ENCODE data around the gene CYP27B1. TPM values are rescaled to one million over a fixed set of nuclear protein-coding genes. Genes with fewer than 3 reads are reported as not detected.
A peak's percentile ranks its signal among the peaks of the same experiment; 100 is the strongest.

Gene CYP27B1
- total and polyA plus RNA-seq, 2 donors (not counting 3 experiments of a cell fraction or from before 2014, with no cell fraction given): 0.62 to 2.7 TPM

DNA sequence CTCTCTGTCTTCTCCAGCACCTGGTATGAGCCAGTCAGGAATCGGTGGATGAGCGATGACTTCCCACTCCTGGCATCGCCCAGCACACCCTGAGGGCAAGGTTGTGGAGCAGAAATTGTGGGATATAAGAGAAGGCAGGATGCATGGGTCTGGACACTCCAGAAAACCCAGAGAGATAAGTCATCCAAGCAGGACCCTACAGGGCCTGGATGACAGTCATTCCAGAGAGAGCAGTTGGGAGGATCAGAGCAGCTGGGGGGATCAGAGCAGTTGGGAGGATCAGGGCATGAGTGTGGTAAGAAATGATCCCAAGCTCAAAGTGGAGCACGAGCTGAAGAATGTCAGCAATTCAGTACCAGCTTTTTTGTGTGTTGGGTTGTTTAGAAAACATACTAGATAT is 32.3 kb downstream of the CYP27B1 start:
- POLR2A ChIA-PET: no interaction called here
- no TSS peak for BruUV-seq (replicated peaks)
- no peak overlapping the region for H3K9ac ChIP-seq (replicated peaks; ENCODE audit: extremely low read depth, insufficient read depth, low read length)
- no peak for DNase-seq (ENCODE audit: low read depth, low spot score)
- CTCF ChIA-PET: interaction anchor here (2.0 to 6.1 kb wide), 3 partner anchors 9 to 151 kb away, joined by 8 to 48 read pairs (median 8); no protein-coding TSS in a partner anchor
- no peaks in the 10 kb centered on the region for H3K9me3 ChIP-seq (replicated peaks; ENCODE audit: control insufficient read depth, insufficient read depth, low read length)
- H3K4me3 ChIP-seq (replicated peaks in 1 of 3; ENCODE audit: insufficient read depth in 1 of 3, low read depth in 1 of 3, low read length in 3 of 3): no peak overlapping the region
- H3K4me1 ChIP-seq (ENCODE audit: control insufficient read depth, extremely low read depth, insufficient read depth, low read length): no peaks in the 10 kb centered on the region
- no peak for FAIRE-seq
- no peak for TF ChIP-seq FOS (IDR thresholded peaks at IDR 0.05; ENCODE audit: borderline replicate concordance, insufficient read depth, low read length)
- peak; percentile 6 for TF ChIP-seq EZH2 (IDR thresholded peaks at IDR 0.05; ENCODE audit: borderline replicate concordance, low read depth, low read length, severe bottlenecking)
- TF ChIP-seq GATA2 (IDR thresholded peaks at IDR 0.05; ENCODE audit: insufficient read depth, insufficient read length, low read depth, low read length): no peak
- TF ChIP-seq MYC (IDR thresholded peaks at IDR 0.05; ENCODE audit: low read depth, low read length): no peak
- TF ChIP-seq POLR2AphosphoS5 (IDR thresholded peaks at IDR 0.05; ENCODE audit: insufficient read depth, low read depth, low read length): no peak
- dilution Hi-C loops (cut with MboI; ENCODE audit: extremely low pct_ligation_motif_present, low sequenced_read_pairs) (no loop called here), intact Hi-C loops (cut with micrococcal nuclease) (no loop called here)
- peaks cover 68 to 69% of the 10 kb centered on the region in 2 experiments for H3K27me3 ChIP-seq (ENCODE audit: control insufficient read depth in 2 of 2, insufficient read depth in 2 of 2, low read length in 2 of 2)
- no peak overlapping the region for H3K27ac ChIP-seq (ENCODE audit: insufficient read depth, low read depth, low read length)
- no peak overlapping the region for H3K4me2 ChIP-seq (ENCODE audit: insufficient read depth, low read length)
- H4K20me1 ChIP-seq (replicated peaks; ENCODE audit: control insufficient read depth, extremely low read depth, insufficient read depth, low read length): no peaks in the 10 kb centered on the region
- H3K9me1 ChIP-seq (replicated peaks; ENCODE audit: control insufficient read depth, extremely low read depth, insufficient read depth, low read length): no peaks in the 10 kb centered on the region
- no peaks in the 10 kb centered on the region for H3K79me2 ChIP-seq (ENCODE audit: control insufficient read depth, insufficient read depth, low read length)
- H2AFZ ChIP-seq (ENCODE audit: low read depth, low read length): no peak overlapping the region
- H3K36me3 ChIP-seq (ENCODE audit: control insufficient read depth in 2 of 2, extremely low read depth in 1 of 2, insufficient read depth in 2 of 2, low read length in 2 of 2): no peaks in the 10 kb centered on the region

DNA sequence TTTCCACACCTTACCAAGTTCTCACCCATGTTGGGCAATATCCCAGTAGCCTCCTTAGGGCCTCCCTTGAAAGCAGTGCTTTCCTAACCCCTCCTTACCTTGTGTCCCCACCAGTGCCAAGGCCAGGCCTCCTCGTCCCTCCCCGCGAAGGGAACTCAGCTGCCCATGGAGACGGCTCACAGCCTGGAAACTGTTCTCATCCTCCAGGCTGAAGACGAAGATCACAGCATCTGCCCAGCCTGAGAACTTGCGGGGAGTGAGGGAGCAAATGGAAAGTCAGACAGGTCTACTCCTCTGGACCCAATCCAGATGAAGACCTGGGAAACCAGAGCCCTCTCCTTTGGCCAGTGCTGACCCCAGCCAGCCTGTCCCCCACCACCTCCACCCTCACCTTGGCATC is 33.0 kb downstream of the CYP27B1 start:
- H3K9ac ChIP-seq (replicated peaks; ENCODE audit: extremely low read depth, insufficient read depth, low read length): no peak overlapping the region
- BruUV-seq (replicated peaks): no TSS peak
- H3K79me2 ChIP-seq (ENCODE audit: control insufficient read depth, insufficient read depth, low read length): no peaks in the 10 kb centered on the region
- TF ChIP-seq FOS (IDR thresholded peaks at IDR 0.05; ENCODE audit: borderline replicate concordance, insufficient read depth, low read length) (no peak), EZH2 (IDR thresholded peaks at IDR 0.05; ENCODE audit: borderline replicate concordance, low read depth, low read length, severe bottlenecking) (peak; percentile 24), GATA2 (IDR thresholded peaks at IDR 0.05; ENCODE audit: insufficient read depth, insufficient read length, low read depth, low read length) (no peak)
- TF ChIP-seq, protein P1, sequence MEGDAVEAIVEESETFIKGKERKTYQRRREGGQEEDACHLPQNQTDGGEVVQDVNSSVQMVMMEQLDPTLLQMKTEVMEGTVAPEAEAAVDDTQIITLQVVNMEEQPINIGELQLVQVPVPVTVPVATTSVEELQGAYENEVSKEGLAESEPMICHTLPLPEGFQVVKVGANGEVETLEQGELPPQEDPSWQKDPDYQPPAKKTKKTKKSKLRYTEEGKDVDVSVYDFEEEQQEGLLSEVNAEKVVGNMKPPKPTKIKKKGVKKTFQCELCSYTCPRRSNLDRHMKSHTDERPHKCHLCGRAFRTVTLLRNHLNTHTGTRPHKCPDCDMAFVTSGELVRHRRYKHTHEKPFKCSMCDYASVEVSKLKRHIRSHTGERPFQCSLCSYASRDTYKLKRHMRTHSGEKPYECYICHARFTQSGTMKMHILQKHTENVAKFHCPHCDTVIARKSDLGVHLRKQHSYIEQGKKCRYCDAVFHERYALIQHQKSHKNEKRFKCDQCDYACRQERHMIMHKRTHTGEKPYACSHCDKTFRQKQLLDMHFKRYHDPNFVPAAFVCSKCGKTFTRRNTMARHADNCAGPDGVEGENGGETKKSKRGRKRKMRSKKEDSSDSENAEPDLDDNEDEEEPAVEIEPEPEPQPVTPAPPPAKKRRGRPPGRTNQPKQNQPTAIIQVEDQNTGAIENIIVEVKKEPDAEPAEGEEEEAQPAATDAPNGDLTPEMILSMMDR (IDR thresholded peaks at IDR 0.05; ENCODE audit: extremely low read depth in 1 of 2, insufficient read depth in 1 of 2, low read depth in 1 of 2, low read length in 2 of 2): no peak
- POLR2A ChIA-PET: interaction anchor here (0.6 kb wide), 1 partner anchor 488 kb away, joined by 4 read pairs; no protein-coding TSS in a partner anchor
- peaks cover 62 to 65% of the 10 kb centered on the region in 2 experiments for H3K27me3 ChIP-seq (ENCODE audit: control insufficient read depth in 2 of 2, insufficient read depth in 2 of 2, low read length in 2 of 2)
- no peak overlapping the region for H2AFZ ChIP-seq (ENCODE audit: low read depth, low read length)
- intact Hi-C loops (cut with micrococcal nuclease): no loop called here
- no peaks in the 10 kb centered on the region for H3K9me3 ChIP-seq (replicated peaks; ENCODE audit: control insufficient read depth, insufficient read depth, low read length)
- DNase-seq (ENCODE audit: low read depth, low spot score): no peak
- dilution Hi-C loops (cut with MboI; ENCODE audit: extremely low pct_ligation_motif_present, low sequenced_read_pairs): no loop called here
- no peak for FAIRE-seq
- no peaks in the 10 kb centered on the region for H3K4me1 ChIP-seq (ENCODE audit: control insufficient read depth, extremely low read depth, insufficient read depth, low read length)
- H3K27ac ChIP-seq (ENCODE audit: insufficient read depth, low read depth, low read length): no peak overlapping the region
- no peaks in the 10 kb centered on the region for H4K20me1 ChIP-seq (replicated peaks; ENCODE audit: control insufficient read depth, extremely low read depth, insufficient read depth, low read length)
- H3K36me3 ChIP-seq (ENCODE audit: control insufficient read depth in 2 of 2, extremely low read depth in 1 of 2, insufficient read depth in 2 of 2, low read length in 2 of 2): no peaks in the 10 kb centered on the region
- H3K9me1 ChIP-seq (replicated peaks; ENCODE audit: control insufficient read depth, extremely low read depth, insufficient read depth, low read length): no peaks in the 10 kb centered on the region
- no peak overlapping the region for H3K4me2 ChIP-seq (ENCODE audit: insufficient read depth, low read length)
- CTCF ChIA-PET: interaction anchor here (2.3 to 6.1 kb wide), 2 partner anchors 8 to 23 kb away, joined by 8 to 48 read pairs; no protein-coding TSS in a partner anchor
- no peak overlapping the region for H3K4me3 ChIP-seq (replicated peaks in 1 of 3; ENCODE audit: insufficient read depth in 1 of 3, low read depth in 1 of 3, low read length in 3 of 3)

Data from endothelial cell of umbilical vein (primary cell).